ENCODE results near the gene SESN3. TPM values are rescaled to one million over a fixed set of nuclear protein-coding genes. Genes with fewer than 3 reads are reported as not detected.

Gene SESN3
- total RNA-seq, 4 donors from 2014 or later: 18.1 to 22.7 (median 21.4) TPM

DNA sequence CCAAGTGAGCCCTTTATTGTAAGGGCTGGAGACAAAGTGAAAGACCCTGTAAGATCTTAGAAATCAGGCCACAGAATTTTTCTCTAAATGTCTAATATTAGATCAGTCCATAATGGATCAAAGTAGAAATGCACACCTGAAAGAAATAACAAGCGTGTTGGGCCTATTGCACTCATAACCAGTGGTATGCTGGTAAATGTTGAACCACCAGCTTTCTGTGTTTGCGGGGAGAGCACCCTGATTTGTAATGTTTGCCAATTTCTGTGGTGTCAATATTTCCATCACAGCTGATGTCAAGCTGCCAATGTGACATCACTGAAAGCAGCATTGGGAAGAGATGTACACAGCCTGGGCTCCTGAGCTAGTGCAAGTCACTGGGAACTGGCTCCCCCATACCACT lies 95.1 kb downstream of the SESN3 start:
- Histone ChIP-seq H3K9me3 (no peaks in the 10 kb centered on the region), H3K36me3 (peaks cover 0 to 7% (median 2%) of the 10 kb centered on the region in 4 donors), H3K27ac (replicated peaks in 1 of 4) (no peak overlapping the region), H3K27me3 (no peaks in the 10 kb centered on the region), H3K4me3 (no peak overlapping the region), H3K4me1 (peaks cover 5 to 8% (median 7%) of the 10 kb centered on the region in 4 donors)
- intact Hi-C loops (cut with DNase I): loop anchor here (5.0 kb wide), 1 partner anchor 44 kb away; no protein-coding TSS in a partner anchor
- TF ChIP-seq, protein P1, sequence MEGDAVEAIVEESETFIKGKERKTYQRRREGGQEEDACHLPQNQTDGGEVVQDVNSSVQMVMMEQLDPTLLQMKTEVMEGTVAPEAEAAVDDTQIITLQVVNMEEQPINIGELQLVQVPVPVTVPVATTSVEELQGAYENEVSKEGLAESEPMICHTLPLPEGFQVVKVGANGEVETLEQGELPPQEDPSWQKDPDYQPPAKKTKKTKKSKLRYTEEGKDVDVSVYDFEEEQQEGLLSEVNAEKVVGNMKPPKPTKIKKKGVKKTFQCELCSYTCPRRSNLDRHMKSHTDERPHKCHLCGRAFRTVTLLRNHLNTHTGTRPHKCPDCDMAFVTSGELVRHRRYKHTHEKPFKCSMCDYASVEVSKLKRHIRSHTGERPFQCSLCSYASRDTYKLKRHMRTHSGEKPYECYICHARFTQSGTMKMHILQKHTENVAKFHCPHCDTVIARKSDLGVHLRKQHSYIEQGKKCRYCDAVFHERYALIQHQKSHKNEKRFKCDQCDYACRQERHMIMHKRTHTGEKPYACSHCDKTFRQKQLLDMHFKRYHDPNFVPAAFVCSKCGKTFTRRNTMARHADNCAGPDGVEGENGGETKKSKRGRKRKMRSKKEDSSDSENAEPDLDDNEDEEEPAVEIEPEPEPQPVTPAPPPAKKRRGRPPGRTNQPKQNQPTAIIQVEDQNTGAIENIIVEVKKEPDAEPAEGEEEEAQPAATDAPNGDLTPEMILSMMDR (IDR thresholded peaks at IDR 0.05): no peak
- TF ChIP-seq POLR2AphosphoS5 (IDR thresholded peaks at IDR 0.05): no peak
- TF ChIP-seq POLR2A (IDR thresholded peaks at IDR 0.05; ENCODE audit: low read depth): no peak
- no peak for TF ChIP-seq EP300 (IDR thresholded peaks at IDR 0.05)
- DNase-seq (ENCODE audit: extremely low spot score): no peak
- 100% methylated on average over 2 of the region's 2 CpGs for WGBS

DNA sequence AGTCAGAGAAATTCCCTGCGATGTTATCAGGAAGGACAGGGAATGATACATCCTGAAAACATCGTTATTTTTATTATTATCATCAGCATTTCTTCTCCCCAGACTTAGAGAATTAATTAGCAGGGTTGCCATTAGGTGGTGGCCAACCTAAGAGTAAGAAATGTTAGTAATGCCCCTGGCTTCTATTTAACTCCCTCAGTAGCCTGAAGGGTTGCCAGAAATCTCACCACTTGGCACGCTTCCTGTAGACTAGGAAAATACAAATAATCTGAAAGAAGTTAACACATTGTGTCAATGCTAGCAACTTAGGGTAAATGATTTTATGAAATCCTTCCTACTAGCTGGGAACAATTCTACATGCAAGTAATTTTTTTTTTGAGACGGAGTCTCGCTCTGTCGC lies 95.8 kb downstream of the SESN3 start:
- Histone ChIP-seq H3K27me3 (no peaks in the 10 kb centered on the region), H3K9me3 (no peaks in the 10 kb centered on the region), H3K36me3 (peaks cover 0 to 7% (median 2%) of the 10 kb centered on the region in 4 donors), H3K4me3 (no peak overlapping the region), H3K4me1 (peaks cover 5 to 8% (median 7%) of the 10 kb centered on the region in 4 donors), H3K27ac (replicated peaks in 1 of 4) (no peak overlapping the region)
- intact Hi-C loops (cut with DNase I): loop anchor here (5.0 kb wide), 1 partner anchor 43 kb away; no protein-coding TSS in a partner anchor
- 68% methylated on average over 5 of the region's 6 CpGs for WGBS
- no peak for DNase-seq (ENCODE audit: extremely low spot score)
- TF ChIP-seq POLR2AphosphoS5 (IDR thresholded peaks at IDR 0.05) (no peak), POLR2A (IDR thresholded peaks at IDR 0.05; ENCODE audit: low read depth) (no peak)

DNA sequence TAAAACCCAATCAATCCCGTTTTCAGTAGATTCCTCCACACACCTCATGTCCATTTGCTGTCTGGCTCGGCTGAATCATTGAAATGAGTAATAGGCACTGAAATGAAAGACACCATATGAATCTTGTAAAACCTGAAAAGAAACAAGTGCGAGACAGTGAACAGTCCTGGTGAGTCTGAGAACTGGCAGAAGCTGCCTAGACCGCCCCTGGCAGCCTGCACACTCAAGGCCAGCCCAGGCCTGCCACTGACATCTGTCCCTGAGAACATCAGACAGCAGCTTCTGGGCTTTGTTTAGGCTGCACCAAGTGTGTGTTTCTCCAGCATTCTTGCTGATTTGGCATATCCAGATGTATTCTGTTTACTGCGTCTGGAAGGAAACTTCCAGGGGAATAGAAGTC lies 96.5 kb downstream of the SESN3 start:
- no peak overlapping the region for H3K4me3 ChIP-seq
- TF ChIP-seq POLR2A (IDR thresholded peaks at IDR 0.05; ENCODE audit: low read depth) (no peak), EP300 (IDR thresholded peaks at IDR 0.05) (no peak), POLR2AphosphoS5 (IDR thresholded peaks at IDR 0.05) (no peak)
- TF ChIP-seq, protein P1 (IDR thresholded peaks at IDR 0.05): no peak
- 52% methylated on average over 5 of the region's 5 CpGs for WGBS
- H3K27ac ChIP-seq (replicated peaks in 1 of 4): no peak overlapping the region
- H3K27me3 ChIP-seq: no peaks in the 10 kb centered on the region
- H3K4me1 ChIP-seq: peaks cover 5 to 8% (median 7%) of the 10 kb centered on the region in 4 donors
- H3K9me3 ChIP-seq: no peaks in the 10 kb centered on the region
- DNase-seq (ENCODE audit: extremely low spot score): no peak
- peaks cover 0 to 8% (median 3%) of the 10 kb centered on the region in 4 donors for H3K36me3 ChIP-seq
- intact Hi-C loops (cut with DNase I): no loop called here

DNA sequence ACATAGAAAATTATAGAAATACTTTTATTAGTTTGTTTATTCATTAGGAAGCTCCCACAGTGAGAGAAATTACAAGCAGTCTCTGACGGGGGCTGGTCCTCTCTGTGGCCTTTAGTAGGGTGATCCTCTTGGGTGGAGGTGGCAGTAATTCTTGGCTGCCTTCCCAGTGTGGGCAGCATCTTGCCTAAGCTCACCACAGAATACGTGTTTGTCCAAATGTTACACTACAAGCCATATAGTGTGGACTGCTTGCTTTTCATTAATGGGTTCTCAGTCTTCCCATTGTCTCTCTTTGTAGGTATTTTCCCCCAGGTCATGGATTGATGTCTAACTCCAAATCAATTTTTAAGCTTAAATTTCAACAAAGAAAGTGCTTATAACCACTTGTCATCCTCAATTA lies 98.0 kb downstream of the SESN3 start:
- no peak overlapping the region for H3K27ac ChIP-seq (replicated peaks in 1 of 4)

DNA sequence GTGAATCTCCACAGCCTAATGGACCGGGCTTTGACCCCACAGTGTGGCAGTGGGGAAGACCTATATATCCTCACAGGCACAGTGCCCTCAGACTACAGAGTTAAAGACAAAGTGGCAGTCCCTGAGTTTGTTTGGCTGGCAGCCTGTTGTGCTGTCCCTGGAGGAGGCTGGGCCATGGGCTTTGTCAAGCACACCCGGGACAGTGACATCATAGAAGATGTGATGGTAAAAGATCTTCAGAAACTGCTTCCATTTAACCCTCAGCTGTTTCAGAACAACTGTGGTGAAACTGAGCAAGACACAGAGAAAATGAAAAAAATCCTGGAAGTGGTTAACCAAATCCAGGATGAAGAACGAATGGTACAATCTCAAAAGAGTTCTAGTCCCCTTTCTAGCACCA lies 102.4 kb downstream of the SESN3 start:
- no peak for DNase-seq (ENCODE audit: extremely low spot score)
- H3K27me3 ChIP-seq: no peaks in the 10 kb centered on the region
- no peak overlapping the region for H3K27ac ChIP-seq (replicated peaks in 1 of 4)
- intact Hi-C loops (cut with DNase I): no loop called here
- 89% methylated on average over 3 of the region's 3 CpGs for WGBS
- no peak overlapping the region for H3K4me3 ChIP-seq
- H3K36me3 ChIP-seq: peaks cover 13 to 24% (median 17%) of the 10 kb centered on the region in 4 donors
- no peak for TF ChIP-seq EP300 (IDR thresholded peaks at IDR 0.05)
- TF ChIP-seq POLR2AphosphoS5 (IDR thresholded peaks at IDR 0.05): no peak
- TF ChIP-seq POLR2A (IDR thresholded peaks at IDR 0.05; ENCODE audit: low read depth): no peak
- TF ChIP-seq, protein P1 (IDR thresholded peaks at IDR 0.05): no peak
- H3K4me1 ChIP-seq: no peaks in the 10 kb centered on the region
- no peaks in the 10 kb centered on the region for H3K9me3 ChIP-seq

More for the DNA sequence above, 98.0 kb downstream of the SESN3 start:
- WGBS: 76% methylated on average over 2 of the region's 2 CpGs
- intact Hi-C loops (cut with DNase I): no loop called here
- Histone ChIP-seq H3K36me3 (peaks cover 13 to 24% (median 17%) of the 10 kb centered on the region in 4 donors), H3K4me3 (no peak overlapping the region), H3K4me1 (peaks cover 5 to 8% (median 7%) of the 10 kb centered on the region in 4 donors), H3K27me3 (no peaks in the 10 kb centered on the region), H3K9me3 (no peaks in the 10 kb centered on the region)
- TF ChIP-seq POLR2AphosphoS5 (IDR thresholded peaks at IDR 0.05) (no peak), EP300 (IDR thresholded peaks at IDR 0.05) (no peak), POLR2A (IDR thresholded peaks at IDR 0.05; ENCODE audit: low read depth) (no peak)
- TF ChIP-seq, protein P1 (IDR thresholded peaks at IDR 0.05): no peak
- no peak for DNase-seq (ENCODE audit: extremely low spot score)
